Coronary artery (tissue), 2 donors: ENCODE measurements around the gene MADCAM1.
"Not testable (repeated sequence)": the region's sequence is repeated elsewhere in the genome, so short reads cannot be mapped to it uniquely, and the experiment has no call there.

Experiments
- DNase-seq: peaks from one replicate; pipeline ENCODE4 v3.0.0-alpha.2; 2017; ENCODE audit warnings: low spot score
- H3K27ac ChIP-seq, 2 donors: fragments of 200-600 bp; sonication (generic); one replicate each; pipeline ENCODE4 v1.5.1; 2016 to 2019
- H3K4me3 ChIP-seq: fragments of 200-600 bp; sonication (generic); 2 replicates; pipeline ENCODE4 v1.5.1; 2016; ENCODE audit warnings: mild to moderate bottlenecking, moderate library complexity
- CTCF ChIP-seq: fragments of 200-600 bp; sonication (generic); IDR thresholded peaks from one replicate; pipeline ENCODE4 v1.5.1; 2019; ENCODE audit warnings: antibody characterized with exemption

The MADCAM1 gene

GRCh38 chr19:478236-478903 lies 17.9 kb upstream of the MADCAM1 start:
- DNase-seq = no peak
- Histone ChIP-seq H3K4me3 (no peak overlapping the region), H3K27ac (no peak overlapping the region)
- TF ChIP-seq CTCF = no peak

- Histone ChIP-seq H3K27ac (no peak overlapping the region), H3K4me3 (no peak overlapping the region)
- TF ChIP-seq CTCF = no peak
- no peak for DNase-seq
Measured at GRCh38 chr19:478976-479375, 17.3 kb upstream of the MADCAM1 start.

- no peak for TF ChIP-seq CTCF
- DNase-seq = no peak
- Histone ChIP-seq H3K4me3 (peak overlapping the region; percentile 52), H3K27ac (no peak overlapping the region)
Measured at GRCh38 chr19:480016-480855, 16.1 kb upstream of the MADCAM1 start.

- DNase-seq, H3K27ac ChIP-seq, H3K4me3 ChIP-seq: not testable (repeated sequence)
Measured at GRCh38 chr19:481100-481499, 15.2 kb upstream of the MADCAM1 start.

GRCh38 chr19:482186-483041 lies 13.9 kb upstream of the MADCAM1 start:
- TF ChIP-seq CTCF = no peak
- Histone ChIP-seq H3K27ac (no peak overlapping the region), H3K4me3 (no peak overlapping the region)
- DNase-seq = no peak

- Histone ChIP-seq H3K27ac (no peak overlapping the region), H3K4me3 (no peak overlapping the region)
- TF ChIP-seq CTCF = no peak
- no peak for DNase-seq
Measured at GRCh38 chr19:483332-484072, 12.8 kb upstream of the MADCAM1 start.

GRCh38 chr19:484494-484893 lies 11.8 kb upstream of the MADCAM1 start:
- no peak for TF ChIP-seq CTCF

More at GRCh38 chr19:484494-484893, 11.8 kb upstream of the MADCAM1 start:
- H3K27ac ChIP-seq = no peak overlapping the region
- DNase-seq = no peak
- H3K4me3 ChIP-seq = no peak overlapping the region
